Ascending aorta (tissue), 2 donors: Measurements from ENCODE around the gene INKA2. TPM values are rescaled to one million over a fixed set of nuclear protein-coding genes. Genes with fewer than 3 reads are reported as not detected.

Source experiments
- DNase-seq, 2 donors: peaks; one replicate each; pipeline ENCODE4 v3.0.0-alpha.2; 2019; ENCODE audit warnings: low spot score in 2 of 2
- H3K27ac ChIP-seq, 2 donors: fragments of 200-600 bp; sonication (generic); one replicate each; pipeline ENCODE4 v1.5.1; 2016 to 2017; ENCODE audit warnings: mild to moderate bottlenecking in 1 of 2
- H3K27me3 ChIP-seq: fragments of 200-600 bp; sonication (generic); one replicate; pipeline ENCODE4 v1.5.1; 2017
- H3K36me3 ChIP-seq, 2 donors: fragments of 200-600 bp; sonication (generic); one replicate each; pipeline ENCODE4 v1.5.1; 2016
- H3K4me1 ChIP-seq, 2 donors: fragments of 200-600 bp; sonication (generic); one replicate each; pipeline ENCODE4 v1.5.1; 2016 to 2017; ENCODE audit warnings: mild to moderate bottlenecking in 1 of 2
- H3K4me3 ChIP-seq, 2 donors: fragments of 200-600 bp; sonication (generic); one replicate each; pipeline ENCODE4 v1.5.1; 2016 to 2017; ENCODE audit warnings: mild to moderate bottlenecking in 1 of 2
- H3K9me3 ChIP-seq, 2 donors: fragments of 200-600 bp; sonication (generic); one replicate each; pipeline ENCODE4 v1.5.1; 2016
- intact Hi-C: fragments of 100-400 bp; cut with DNase I; formaldehyde crosslinking; loops from one replicate; pipeline ENCODE4 v1.15.1; 2023
- total RNA-seq: library from RNA; depleted of rRNA; stranded (reverse); fragments of >200 nt; gene quantifications from one replicate; pipeline ENCODE4 v1.1.0, GENCODE V29; 2016
- TF ChIP-seq, protein P1 (sequence below), 3 experiments: fragments of 200-600 bp in 2 of 3; fragments of 450-650 bp in 1 of 3; sonication (generic) in 2 of 3; IDR thresholded peaks; one replicate each; pipeline ENCODE4 v1.5.1; 2016 to 2019; ENCODE audit warnings: antibody characterized with exemption in 3 of 3, mild to moderate bottlenecking in 1 of 3, moderate library complexity in 1 of 3

INKA2 gene
- total RNA-seq, 1 donor from 2014 or later, result not detected

DNA sequence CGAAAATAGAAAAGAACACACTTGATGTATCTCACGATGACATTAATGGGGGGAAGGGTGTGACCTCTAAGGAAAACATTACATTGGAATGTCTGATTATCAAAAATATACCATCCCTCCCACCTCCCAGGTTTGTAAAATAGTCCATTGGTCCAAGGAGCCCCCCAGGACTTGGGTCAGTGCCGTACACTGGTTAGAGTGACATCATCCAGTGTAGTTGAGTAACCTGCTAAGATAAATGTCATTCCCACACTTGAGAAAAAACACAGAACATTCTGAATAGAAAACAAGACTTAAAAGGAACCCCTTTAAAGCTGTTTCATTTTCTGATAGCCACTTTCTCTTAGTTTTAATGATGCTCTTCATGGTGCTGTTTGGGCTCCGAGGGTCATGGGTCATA, 31.7 kb upstream of the INKA2 start:
- intact Hi-C loops, result loop anchor here (10.0 kb wide), 1 partner anchor 546 kb away; the partner anchor contains the start of gene CHI3L2

DNA sequence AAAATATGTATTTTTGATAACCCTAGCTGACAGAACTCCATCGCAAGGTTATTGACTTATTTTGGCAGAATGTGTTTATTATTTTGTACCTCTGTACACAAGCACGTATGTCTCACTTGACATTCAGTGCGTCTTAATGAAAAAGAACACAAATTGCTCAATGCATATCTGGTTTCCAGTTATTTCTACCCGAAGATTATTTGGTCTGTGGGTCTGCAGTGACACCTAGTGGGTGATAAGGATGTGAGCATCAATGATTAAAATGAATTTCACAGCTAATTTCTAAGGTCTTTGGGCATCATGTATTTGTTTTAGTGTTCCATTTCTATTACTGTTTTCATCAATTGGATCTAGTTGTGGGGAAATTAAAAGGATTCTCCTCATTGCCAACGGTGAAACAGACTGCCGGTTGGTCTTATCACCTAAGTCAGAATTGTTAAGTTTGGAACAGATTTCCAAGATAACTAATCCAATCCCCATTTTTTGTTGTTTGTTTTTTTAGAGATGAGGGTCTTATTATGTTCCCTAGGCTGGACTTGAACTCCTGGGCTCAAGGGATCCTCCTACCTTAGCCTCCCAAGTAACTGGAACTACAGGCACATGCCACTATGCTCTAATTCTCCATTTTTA, 30.4 kb upstream of the INKA2 start:
- intact Hi-C loops, result loop anchor here (1.0 to 10.0 kb wide), 2 partner anchors 287 to 545 kb away; partner anchors contain the start of gene CHI3L2
- no peaks in the 10 kb centered on the region for H3K27me3 ChIP-seq
- DNase-seq, result no peak
- TF ChIP-seq, protein P1, sequence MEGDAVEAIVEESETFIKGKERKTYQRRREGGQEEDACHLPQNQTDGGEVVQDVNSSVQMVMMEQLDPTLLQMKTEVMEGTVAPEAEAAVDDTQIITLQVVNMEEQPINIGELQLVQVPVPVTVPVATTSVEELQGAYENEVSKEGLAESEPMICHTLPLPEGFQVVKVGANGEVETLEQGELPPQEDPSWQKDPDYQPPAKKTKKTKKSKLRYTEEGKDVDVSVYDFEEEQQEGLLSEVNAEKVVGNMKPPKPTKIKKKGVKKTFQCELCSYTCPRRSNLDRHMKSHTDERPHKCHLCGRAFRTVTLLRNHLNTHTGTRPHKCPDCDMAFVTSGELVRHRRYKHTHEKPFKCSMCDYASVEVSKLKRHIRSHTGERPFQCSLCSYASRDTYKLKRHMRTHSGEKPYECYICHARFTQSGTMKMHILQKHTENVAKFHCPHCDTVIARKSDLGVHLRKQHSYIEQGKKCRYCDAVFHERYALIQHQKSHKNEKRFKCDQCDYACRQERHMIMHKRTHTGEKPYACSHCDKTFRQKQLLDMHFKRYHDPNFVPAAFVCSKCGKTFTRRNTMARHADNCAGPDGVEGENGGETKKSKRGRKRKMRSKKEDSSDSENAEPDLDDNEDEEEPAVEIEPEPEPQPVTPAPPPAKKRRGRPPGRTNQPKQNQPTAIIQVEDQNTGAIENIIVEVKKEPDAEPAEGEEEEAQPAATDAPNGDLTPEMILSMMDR (IDR thresholded peaks at IDR 0.05), result peak; percentile 67 to 86 (median 80)
- no peaks in the 10 kb centered on the region for H3K4me1 ChIP-seq
- H3K4me3 ChIP-seq, result no peak overlapping the region
- H3K9me3 ChIP-seq, result no peaks in the 10 kb centered on the region
- H3K27ac ChIP-seq, result no peak overlapping the region
- peaks cover 22 to 26% of the 10 kb centered on the region in 2 donors for H3K36me3 ChIP-seq

More for the DNA sequence above, 31.7 kb upstream of the INKA2 start:
- Histone ChIP-seq H3K36me3 (peaks cover 15 to 16% of the 10 kb centered on the region in 2 donors), H3K4me1 (no peaks in the 10 kb centered on the region), H3K4me3 (no peak overlapping the region), H3K9me3 (no peaks in the 10 kb centered on the region), H3K27me3 (no peaks in the 10 kb centered on the region), H3K27ac (no peak overlapping the region)
- TF ChIP-seq, protein P1 (IDR thresholded peaks at IDR 0.05), result no peak
- no peak for DNase-seq

DNA sequence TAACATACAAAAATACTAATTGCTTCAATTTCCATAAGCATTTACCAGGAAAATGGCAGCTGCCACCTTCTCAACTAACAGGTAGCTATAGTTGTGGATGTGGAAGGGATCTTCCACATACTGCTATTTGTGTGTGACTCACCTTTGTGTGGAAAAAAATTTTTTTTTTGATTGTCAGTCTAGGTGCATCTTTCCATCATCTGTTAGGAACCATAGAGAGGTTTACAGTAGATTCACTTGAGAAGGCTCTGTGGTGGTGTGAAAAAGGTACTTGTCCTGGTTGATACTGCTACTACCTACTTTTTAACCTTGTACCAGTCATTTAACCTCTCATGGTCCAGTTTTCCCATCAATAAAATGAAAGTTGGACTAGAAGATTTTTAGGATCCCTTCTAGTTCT, 29.4 kb upstream of the INKA2 start:
- Histone ChIP-seq H3K36me3 (peaks cover 27 to 32% of the 10 kb centered on the region in 2 donors), H3K9me3 (no peaks in the 10 kb centered on the region), H3K27me3 (no peaks in the 10 kb centered on the region), H3K27ac (no peak overlapping the region), H3K4me3 (no peak overlapping the region), H3K4me1 (no peaks in the 10 kb centered on the region)
- TF ChIP-seq, protein P1 (IDR thresholded peaks at IDR 0.05), result no peak
- no peak for DNase-seq
- intact Hi-C loops, result loop anchor here (1.0 kb wide), 1 partner anchor 286 kb away; no protein-coding TSS in a partner anchor

DNA sequence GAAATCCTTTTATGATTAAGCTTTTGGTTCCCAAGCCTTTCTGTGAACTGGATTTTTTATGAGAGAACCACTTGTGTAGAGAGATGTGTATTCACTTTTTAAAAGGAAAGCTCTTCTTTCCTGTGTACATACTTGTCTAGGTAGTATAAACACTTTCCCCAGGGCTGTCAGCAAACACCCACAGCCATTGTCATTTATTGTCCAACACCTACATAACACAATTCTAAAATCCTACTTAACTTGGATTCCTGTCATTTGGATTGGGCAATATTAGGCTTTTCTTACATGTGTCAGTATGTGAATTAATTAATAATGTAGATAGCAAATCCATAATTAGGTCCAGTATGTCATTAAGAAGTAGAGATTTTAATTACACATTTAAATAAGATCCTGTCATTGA, 28.8 kb upstream of the INKA2 start:
- Histone ChIP-seq H3K4me1 (no peaks in the 10 kb centered on the region), H3K9me3 (no peaks in the 10 kb centered on the region), H3K36me3 (peaks cover 33 to 38% of the 10 kb centered on the region in 2 donors), H3K4me3 (no peak overlapping the region), H3K27ac (no peak overlapping the region), H3K27me3 (no peaks in the 10 kb centered on the region)
- TF ChIP-seq, protein P1 (IDR thresholded peaks at IDR 0.05), result no peak
- no peak for DNase-seq
- intact Hi-C loops, result no loop called here

DNA sequence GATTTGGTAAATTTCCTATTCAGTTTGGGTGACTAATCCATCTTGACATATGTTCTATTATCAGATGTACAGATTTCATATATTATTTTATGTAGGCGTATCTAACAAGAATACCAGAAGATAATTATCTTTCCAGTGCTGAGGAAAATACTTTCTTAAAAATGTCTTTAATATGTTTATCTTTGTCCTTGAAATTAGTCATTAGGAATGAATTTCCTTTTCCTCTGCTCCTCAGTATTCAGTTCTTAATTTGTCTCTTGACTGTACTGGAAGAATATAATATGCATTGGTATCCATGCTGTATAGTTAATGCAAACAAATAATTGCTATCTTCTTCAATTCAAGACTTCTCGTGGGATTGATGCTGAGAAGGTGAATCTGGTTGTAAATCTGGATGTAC, 23.1 kb upstream of the INKA2 start:
- intact Hi-C loops, result no loop called here
- no peak for DNase-seq
- H3K36me3 ChIP-seq, result peaks cover 40 to 64% of the 10 kb centered on the region in 2 donors

More for the DNA sequence above, 23.1 kb upstream of the INKA2 start:
- H3K27me3 ChIP-seq, result no peaks in the 10 kb centered on the region
- no peak overlapping the region for H3K4me3 ChIP-seq
- no peaks in the 10 kb centered on the region for H3K4me1 ChIP-seq
- H3K9me3 ChIP-seq, result no peaks in the 10 kb centered on the region
- TF ChIP-seq, protein P1 (IDR thresholded peaks at IDR 0.05), result no peak
- H3K27ac ChIP-seq, result no peak overlapping the region
